ENCODE measurements around the gene DGCR8. TPM values are rescaled to one million over a fixed set of nuclear protein-coding genes. Genes with fewer than 3 reads are reported as not detected.
A peak's percentile ranks its signal among the peaks of the same experiment; 100 is the strongest.

Gene DGCR8
- total RNA-seq, 1 donor from 2014 or later = 35.5 TPM

DNA sequence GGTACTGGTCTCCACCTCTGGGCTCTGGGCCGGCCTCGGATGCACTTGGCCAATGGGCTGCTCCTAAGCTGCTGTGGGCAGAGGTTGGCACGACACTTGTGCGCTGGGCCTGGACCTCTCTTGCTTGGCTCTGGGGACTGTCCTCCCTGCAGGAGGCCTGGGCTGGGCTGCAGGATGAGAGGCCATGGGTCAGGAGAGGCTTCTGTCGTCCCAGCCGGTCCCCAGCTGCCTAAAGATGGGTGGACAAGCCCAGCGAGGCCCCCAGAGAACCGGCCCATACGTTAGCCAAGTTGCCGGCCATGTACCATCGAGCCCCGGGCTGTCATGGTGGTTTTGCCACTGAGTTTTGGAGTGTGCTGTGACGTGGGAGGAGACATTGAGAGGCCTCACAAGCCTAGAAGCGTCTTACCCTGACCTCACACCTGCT lies 72.4 kb downstream of the DGCR8 start:
- ATAC-seq (no peak), DNase-seq (no peak)
- H3K9me3 ChIP-seq = no peaks in the 10 kb centered on the region
- no peaks in the 10 kb centered on the region for H3K27me3 ChIP-seq
- no peaks in the 10 kb centered on the region for H3K4me1 ChIP-seq
- no peak overlapping the region for H3K27ac ChIP-seq
- no peak overlapping the region for H3K4me3 ChIP-seq
- TF ChIP-seq, protein P1, sequence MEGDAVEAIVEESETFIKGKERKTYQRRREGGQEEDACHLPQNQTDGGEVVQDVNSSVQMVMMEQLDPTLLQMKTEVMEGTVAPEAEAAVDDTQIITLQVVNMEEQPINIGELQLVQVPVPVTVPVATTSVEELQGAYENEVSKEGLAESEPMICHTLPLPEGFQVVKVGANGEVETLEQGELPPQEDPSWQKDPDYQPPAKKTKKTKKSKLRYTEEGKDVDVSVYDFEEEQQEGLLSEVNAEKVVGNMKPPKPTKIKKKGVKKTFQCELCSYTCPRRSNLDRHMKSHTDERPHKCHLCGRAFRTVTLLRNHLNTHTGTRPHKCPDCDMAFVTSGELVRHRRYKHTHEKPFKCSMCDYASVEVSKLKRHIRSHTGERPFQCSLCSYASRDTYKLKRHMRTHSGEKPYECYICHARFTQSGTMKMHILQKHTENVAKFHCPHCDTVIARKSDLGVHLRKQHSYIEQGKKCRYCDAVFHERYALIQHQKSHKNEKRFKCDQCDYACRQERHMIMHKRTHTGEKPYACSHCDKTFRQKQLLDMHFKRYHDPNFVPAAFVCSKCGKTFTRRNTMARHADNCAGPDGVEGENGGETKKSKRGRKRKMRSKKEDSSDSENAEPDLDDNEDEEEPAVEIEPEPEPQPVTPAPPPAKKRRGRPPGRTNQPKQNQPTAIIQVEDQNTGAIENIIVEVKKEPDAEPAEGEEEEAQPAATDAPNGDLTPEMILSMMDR (IDR thresholded peaks at IDR 0.05) = no peak
- no peaks in the 10 kb centered on the region for H3K36me3 ChIP-seq
- intact Hi-C loops (cut with DNase I) = no loop called here

DNA sequence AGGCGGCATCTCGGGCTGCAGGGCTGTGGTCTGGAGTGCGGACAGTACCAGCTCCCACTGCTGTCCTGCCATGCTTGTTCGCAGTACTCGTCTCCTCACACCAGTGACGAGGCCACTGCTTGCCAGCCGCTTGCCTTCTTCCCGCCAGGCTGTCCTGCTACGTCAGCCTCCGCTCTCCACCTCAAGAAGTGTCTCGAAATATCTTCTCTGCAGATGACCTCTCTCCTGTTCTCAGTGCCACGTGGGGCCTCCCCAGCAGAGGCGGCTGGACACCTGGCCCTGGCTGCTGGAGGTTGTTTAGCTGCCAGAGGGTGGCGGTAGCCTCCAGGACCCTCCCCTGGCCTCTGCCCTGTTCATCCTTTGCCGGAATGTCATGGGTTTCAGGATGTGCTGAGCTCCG lies 73.9 kb downstream of the DGCR8 start:
- intact Hi-C loops (cut with DNase I) = no loop called here
- Histone ChIP-seq H3K9me3 (no peaks in the 10 kb centered on the region), H3K27ac (no peak overlapping the region), H3K27me3 (no peaks in the 10 kb centered on the region), H3K4me3 (no peak overlapping the region), H3K36me3 (no peaks in the 10 kb centered on the region), H3K4me1 (no peaks in the 10 kb centered on the region)
- DNase-seq (no peak), ATAC-seq (no peak)
- TF ChIP-seq, protein P1 (IDR thresholded peaks at IDR 0.05) = no peak

DNA sequence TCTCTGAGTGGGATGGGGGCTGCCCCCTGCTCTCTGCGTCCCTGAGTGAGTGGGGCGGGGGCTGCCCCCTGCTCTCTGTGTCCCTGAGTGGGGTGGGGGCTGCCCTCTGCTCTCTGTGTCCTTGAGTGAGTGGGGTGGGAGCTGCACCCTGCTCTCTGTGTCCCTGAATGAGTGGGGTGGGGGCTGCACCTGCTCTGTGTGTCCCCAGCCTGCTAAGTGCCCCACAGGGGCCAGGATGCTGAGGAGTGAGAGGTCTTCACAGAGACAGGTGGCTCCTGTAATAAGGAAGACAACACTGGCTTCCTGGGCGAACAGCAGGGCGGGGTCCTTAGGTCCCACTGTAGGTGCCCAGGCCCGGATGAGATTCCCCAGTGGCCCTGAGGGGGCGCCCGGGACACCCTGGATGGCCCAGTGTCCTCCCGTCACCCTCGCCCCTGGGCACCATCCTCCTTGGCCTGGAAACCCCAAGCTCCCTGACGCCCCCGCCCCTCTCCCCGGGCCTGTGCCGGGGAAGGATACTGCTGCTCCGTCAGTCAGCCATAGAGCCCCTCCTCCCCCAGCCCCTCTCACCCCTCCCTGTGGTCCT lies 74.7 kb downstream of the DGCR8 start:
- H3K4me3 ChIP-seq = peak overlapping the region; percentile 16
- no peak overlapping the region for H3K27ac ChIP-seq

DNA sequence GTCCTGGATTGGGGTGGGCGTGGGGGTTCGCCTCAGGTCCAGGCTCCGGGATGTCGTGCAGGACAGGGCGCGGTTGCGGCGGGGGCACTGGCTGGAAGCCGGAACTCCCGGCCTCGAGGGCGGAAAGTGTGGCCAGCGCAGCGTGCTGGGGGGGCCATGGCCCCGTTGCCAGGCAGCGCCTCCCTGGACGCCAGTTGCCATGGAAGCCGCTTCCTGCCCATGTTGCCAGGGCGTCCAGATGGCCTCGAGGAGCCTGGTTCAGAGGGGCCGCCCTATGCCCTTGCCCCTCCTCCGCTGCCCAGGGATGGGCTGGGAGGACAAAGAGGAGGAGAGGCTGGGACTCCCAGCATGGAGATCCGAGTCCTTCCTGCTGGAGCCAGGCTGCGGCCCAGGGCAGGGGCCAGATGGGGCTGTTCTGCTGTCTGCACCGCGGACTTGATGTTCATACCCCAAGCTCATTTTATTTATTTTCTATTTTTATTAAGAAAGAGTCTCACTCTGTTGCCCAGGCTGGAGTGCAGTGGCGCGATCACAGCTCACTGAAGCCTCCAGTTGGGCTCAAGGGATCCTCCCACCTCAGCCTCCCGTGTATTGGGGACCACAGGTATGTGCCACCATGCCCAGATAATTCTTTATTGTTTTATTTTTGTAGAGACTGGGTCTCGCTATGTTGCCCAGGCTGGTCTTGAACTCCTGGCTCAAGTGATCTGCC lies 75.4 kb downstream of the DGCR8 start:
- no peak for DNase-seq
- ATAC-seq = peak; percentile 51

More for the DNA sequence above, 74.7 kb downstream of the DGCR8 start:
- H3K27me3 ChIP-seq = no peaks in the 10 kb centered on the region
- no peaks in the 10 kb centered on the region for H3K4me1 ChIP-seq
- DNase-seq (no peak), ATAC-seq (no peak)
- TF ChIP-seq, protein P1 (IDR thresholded peaks at IDR 0.05) = peak; percentile 10
- intact Hi-C loops (cut with DNase I) = loop anchor here (5.0 kb wide), 1 partner anchor 133 kb away; no protein-coding TSS in a partner anchor
- H3K36me3 ChIP-seq = no peaks in the 10 kb centered on the region
- no peaks in the 10 kb centered on the region for H3K9me3 ChIP-seq

DNA sequence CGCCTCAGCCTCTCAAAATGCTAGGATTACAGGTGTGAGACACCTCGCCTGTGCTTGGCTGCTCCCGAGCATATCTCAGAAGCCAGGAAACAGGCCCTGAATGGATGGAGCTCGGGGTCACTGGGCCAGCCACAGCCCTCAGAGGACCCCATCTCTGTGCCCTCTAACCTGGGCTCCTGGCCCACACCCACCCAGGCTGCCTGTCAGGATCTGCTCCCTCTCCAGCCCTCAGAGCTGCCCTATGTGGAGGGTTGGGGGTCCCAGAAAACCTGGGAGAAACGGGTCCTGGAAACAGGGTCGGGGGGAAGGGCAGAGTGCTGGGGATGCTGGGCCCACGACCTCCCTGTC lies 76.0 kb downstream of the DGCR8 start:
- Histone ChIP-seq H3K4me3 (no peak overlapping the region), H3K4me1 (no peaks in the 10 kb centered on the region), H3K27ac (no peak overlapping the region), H3K27me3 (no peaks in the 10 kb centered on the region), H3K9me3 (no peaks in the 10 kb centered on the region), H3K36me3 (no peaks in the 10 kb centered on the region)
- DNase-seq (no peak), ATAC-seq (no peak)
- intact Hi-C loops (cut with DNase I) = loop anchor here (5.0 kb wide), 1 partner anchor 131 kb away; no protein-coding TSS in a partner anchor
- TF ChIP-seq, protein P1 (IDR thresholded peaks at IDR 0.05) = no peak

More for the DNA sequence above, 75.4 kb downstream of the DGCR8 start:
- TF ChIP-seq, protein P1 (IDR thresholded peaks at IDR 0.05) = no peak
- no peaks in the 10 kb centered on the region for H3K4me1 ChIP-seq
- H3K36me3 ChIP-seq = no peaks in the 10 kb centered on the region
- peak overlapping the region; percentile 16 for H3K4me3 ChIP-seq
- no peaks in the 10 kb centered on the region for H3K27me3 ChIP-seq
- intact Hi-C loops (cut with DNase I) = loop anchor here (5.0 kb wide), 1 partner anchor 132 kb away; no protein-coding TSS in a partner anchor
- H3K27ac ChIP-seq = no peak overlapping the region
- H3K9me3 ChIP-seq = no peaks in the 10 kb centered on the region
